DOHH2 (cell line): Measurements from ENCODE around the gene NR4A3.

Source experiments
- H3F3A ChIP-seq: fragments of 200-600 bp; sonication (generic), shearing (Covaris generic); 2 replicates; pipeline ENCODE4 v1.6.0; 2016; ENCODE audit warnings: antibody characterized with exemption, mild to moderate bottlenecking; ENCODE audit not compliant: control insufficient read depth, insufficient read depth
- H3K27ac ChIP-seq: fragments of 200-600 bp; sonication (generic); 2 replicates; pipeline ENCODE4 v1.5.1; 2014; ENCODE audit warnings: low read depth, mild to moderate bottlenecking, low read length, moderate library complexity
- H3K27me3 ChIP-seq: fragments of 200-600 bp; sonication (generic); 2 replicates; pipeline ENCODE4 v1.6.1; 2014; ENCODE audit warnings: mild to moderate bottlenecking, low read length, mixed read lengths; ENCODE audit not compliant: control insufficient read depth
- H3K36me3 ChIP-seq: fragments of 200-600 bp; sonication (generic); 2 replicates; pipeline ENCODE4 v1.6.1; 2014; ENCODE audit warnings: mild to moderate bottlenecking, low read length, moderate library complexity, mixed read lengths; ENCODE audit not compliant: control insufficient read depth
- H3K4me1 ChIP-seq: fragments of 200-600 bp; sonication (generic); 2 replicates; pipeline ENCODE4 v1.6.1; 2014; ENCODE audit warnings: mild to moderate bottlenecking, low read length, mixed read lengths; ENCODE audit not compliant: control insufficient read depth
- H3K4me2 ChIP-seq: fragments of 200-600 bp; sonication (generic); 2 replicates; pipeline ENCODE4 v1.6.0; 2014; ENCODE audit warnings: mild to moderate bottlenecking, low read length, moderate library complexity
- H3K4me3 ChIP-seq: fragments of 200-600 bp; sonication (generic); 2 replicates; pipeline ENCODE4 v1.5.1; 2014; ENCODE audit warnings: mild to moderate bottlenecking, low read length, mixed read lengths
- H3K79me2 ChIP-seq: fragments of 200-600 bp; sonication (generic); 2 replicates; pipeline ENCODE4 v1.6.1; 2014; ENCODE audit warnings: mild to moderate bottlenecking, low read length, mixed read lengths; ENCODE audit not compliant: control insufficient read depth
- H3K9me2 ChIP-seq: fragments of 200-600 bp; sonication (generic); replicated peaks from 2 replicates; pipeline ENCODE4 v1.6.1; 2014; ENCODE audit warnings: mild to moderate bottlenecking, low read length, mixed read lengths; ENCODE audit not compliant: control insufficient read depth
- H3K9me3 ChIP-seq: fragments of 200-600 bp; sonication (generic); 2 replicates; pipeline ENCODE4 v1.6.1; 2014; ENCODE audit warnings: antibody characterized with exemption, low read length, mixed read lengths; ENCODE audit not compliant: control insufficient read depth, insufficient read depth
- H4K20me1 ChIP-seq: fragments of 200-600 bp; sonication (generic); 2 replicates; pipeline ENCODE4 v1.6.0; 2014; ENCODE audit warnings: low read depth, mild to moderate bottlenecking, antibody characterized with exemption, low read length, moderate library complexity; ENCODE audit not compliant: control insufficient read depth, insufficient read depth
- CTCF ChIP-seq: fragments of 200-600 bp; sonication (generic); IDR thresholded peaks from one replicate; pipeline ENCODE4 v1.5.1; 2014; ENCODE audit warnings: antibody characterized with exemption, mild to moderate bottlenecking, low read depth, low read length; ENCODE audit not compliant: poor library complexity, severe bottlenecking
- EZH2phosphoT487 ChIP-seq: fragments of 200-600 bp; sonication (generic); IDR thresholded peaks from 2 replicates; pipeline ENCODE4 v1.6.1; 2017; ENCODE audit warnings: borderline replicate concordance, mild to moderate bottlenecking, antibody characterized with exemption, low read length, moderate library complexity, mixed read lengths

The NR4A3 gene

GRCh38 chr9:99793528-99793927 lies 28.2 kb upstream of the NR4A3 start:
- TF ChIP-seq EZH2phosphoT487 (no peak), CTCF (no peak)
- Histone ChIP-seq H3K4me2 (no peak overlapping the region), H3K79me2 (no peaks in the 10 kb centered on the region)

GRCh38 chr9:99796231-99796630 lies 25.5 kb upstream of the NR4A3 start:
- Histone ChIP-seq H3F3A (no peaks in the 10 kb centered on the region), H3K4me2 (no peak overlapping the region), H3K36me3 (no peaks in the 10 kb centered on the region), H3K9me3 (no peaks in the 10 kb centered on the region), H3K4me3 (no peak overlapping the region), H3K9me2 (no peaks in the 10 kb centered on the region), H4K20me1 (no peaks in the 10 kb centered on the region), H3K79me2 (no peaks in the 10 kb centered on the region), H3K4me1 (no peaks in the 10 kb centered on the region), H3K27me3 (no peaks in the 10 kb centered on the region), H3K27ac (no peak overlapping the region)
- no peak for TF ChIP-seq CTCF

More at GRCh38 chr9:99793528-99793927, 28.2 kb upstream of the NR4A3 start:
- Histone ChIP-seq H3K27ac (no peak overlapping the region), H4K20me1 (no peaks in the 10 kb centered on the region), H3K27me3 (no peaks in the 10 kb centered on the region), H3F3A (no peaks in the 10 kb centered on the region), H3K4me1 (no peaks in the 10 kb centered on the region), H3K4me3 (no peak overlapping the region), H3K9me3 (no peaks in the 10 kb centered on the region), H3K36me3 (no peaks in the 10 kb centered on the region), H3K9me2 (no peaks in the 10 kb centered on the region)

- Histone ChIP-seq H3K4me3 (no peak overlapping the region), H4K20me1 (no peaks in the 10 kb centered on the region), H3K36me3 (no peaks in the 10 kb centered on the region), H3K4me1 (no peaks in the 10 kb centered on the region), H3K9me2 (no peaks in the 10 kb centered on the region), H3F3A (no peaks in the 10 kb centered on the region), H3K79me2 (no peaks in the 10 kb centered on the region), H3K9me3 (no peaks in the 10 kb centered on the region), H3K4me2 (no peak overlapping the region), H3K27me3 (no peaks in the 10 kb centered on the region), H3K27ac (no peak overlapping the region)
- TF ChIP-seq EZH2phosphoT487: no peak
- no peak for TF ChIP-seq CTCF
These were observed 19.9 kb upstream of the NR4A3 start for GRCh38 chr9:99801775-99802174.

GRCh38 chr9:99803694-99804093 lies 18.0 kb upstream of the NR4A3 start:
- Histone ChIP-seq H3K9me3 (no peaks in the 10 kb centered on the region), H3K79me2 (no peaks in the 10 kb centered on the region)

More at GRCh38 chr9:99803694-99804093, 18.0 kb upstream of the NR4A3 start:
- H3F3A ChIP-seq: no peaks in the 10 kb centered on the region
- H3K27me3 ChIP-seq: no peaks in the 10 kb centered on the region
- no peak for TF ChIP-seq CTCF
- no peak for TF ChIP-seq EZH2phosphoT487
- no peak overlapping the region for H3K27ac ChIP-seq
- no peak overlapping the region for H3K4me3 ChIP-seq
- H3K9me2 ChIP-seq: no peaks in the 10 kb centered on the region
- no peaks in the 10 kb centered on the region for H3K36me3 ChIP-seq
- H3K4me1 ChIP-seq: no peaks in the 10 kb centered on the region
- H4K20me1 ChIP-seq: no peaks in the 10 kb centered on the region
- no peak overlapping the region for H3K4me2 ChIP-seq
